ENCODE results near the gene PTPRO.

Gene PTPRO

GRCh38 chr12:15458008-15458407 lies 135.7 kb downstream of the PTPRO start:
- no peak for DNase-seq

DNA sequence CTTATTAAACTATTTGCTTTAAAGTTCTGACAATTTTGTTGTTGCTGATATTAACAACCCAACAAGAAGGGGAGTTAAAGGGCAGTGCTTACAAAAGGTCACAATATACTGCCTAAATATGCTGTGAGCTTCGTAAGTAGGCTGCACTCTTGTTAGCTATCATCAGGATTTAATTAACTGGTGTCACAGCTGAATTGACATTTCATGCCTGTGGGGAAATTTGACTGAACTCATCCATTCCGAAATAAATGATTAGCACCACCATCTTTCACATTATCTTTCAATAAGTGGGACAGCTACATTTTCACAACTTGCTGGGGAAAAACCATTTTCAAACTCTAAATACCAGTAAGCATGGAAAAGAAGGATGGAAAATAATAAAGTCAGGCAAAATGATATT lies 146.6 kb downstream of the PTPRO start:
- DNase-seq: no peak

- DNase-seq: no peak
Measured at GRCh38 chr12:15469356-15469755, 147.0 kb downstream of the PTPRO start.

DNA sequence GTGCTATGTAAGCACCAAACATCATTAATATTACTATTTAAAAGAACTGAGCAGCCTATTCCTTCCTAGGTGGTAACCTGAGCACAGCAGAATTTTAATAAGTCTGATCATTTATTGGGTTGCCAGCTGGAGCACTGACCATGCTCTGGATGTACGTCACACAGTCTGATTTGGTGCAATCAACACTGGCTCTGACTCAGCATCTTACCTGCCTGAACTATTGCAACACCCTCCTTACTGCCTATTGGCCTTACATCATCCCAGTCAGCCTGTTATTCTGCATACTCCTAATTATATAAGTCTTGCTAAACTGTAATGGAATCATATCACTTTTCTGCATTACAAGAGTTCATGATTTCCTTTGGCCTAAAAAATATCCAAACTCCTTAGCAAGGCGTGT lies 149.7 kb downstream of the PTPRO start:
- DNase-seq: no peak

DNA sequence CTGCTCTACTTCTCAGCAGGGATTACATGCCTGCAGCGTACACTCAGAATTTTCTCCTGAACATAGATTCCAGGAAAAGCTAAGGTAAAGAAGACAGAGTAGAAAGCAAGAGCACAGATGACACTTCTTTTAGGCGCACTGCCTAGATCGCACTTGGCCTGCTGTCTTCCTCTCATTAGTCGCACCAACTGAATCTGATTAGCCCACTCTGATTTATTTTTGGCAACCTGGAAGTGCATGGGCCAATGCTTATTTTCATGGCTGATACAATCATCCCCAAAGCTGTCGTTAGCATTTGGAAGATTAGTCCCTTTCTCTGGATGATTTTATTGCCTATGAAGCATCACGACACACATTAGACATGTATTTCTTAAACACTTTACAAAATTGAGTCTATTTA lies 152.5 kb downstream of the PTPRO start:
- no peak for DNase-seq

GRCh38 chr12:15477761-15478160 lies 155.5 kb downstream of the PTPRO start:
- no peak for DNase-seq

DNA sequence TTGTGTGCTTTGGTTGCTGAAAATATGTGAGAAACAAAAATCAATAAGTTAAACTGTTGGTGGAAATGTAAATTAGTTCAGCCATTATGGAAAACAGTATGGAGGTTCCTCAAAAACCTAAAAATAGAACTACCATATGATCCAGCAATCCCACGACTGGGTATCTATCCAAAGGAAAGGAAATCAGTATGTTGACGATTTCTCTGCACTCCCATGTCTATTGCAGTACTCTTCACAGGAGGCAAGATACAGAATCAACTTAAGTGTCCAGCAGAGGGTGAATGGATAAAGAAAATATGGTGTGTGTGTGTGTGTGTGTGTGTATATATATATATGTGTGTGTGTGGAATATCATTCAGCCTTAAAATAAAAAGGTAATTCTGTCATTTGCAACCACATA lies 159.5 kb downstream of the PTPRO start:
- no peak for DNase-seq

DNA sequence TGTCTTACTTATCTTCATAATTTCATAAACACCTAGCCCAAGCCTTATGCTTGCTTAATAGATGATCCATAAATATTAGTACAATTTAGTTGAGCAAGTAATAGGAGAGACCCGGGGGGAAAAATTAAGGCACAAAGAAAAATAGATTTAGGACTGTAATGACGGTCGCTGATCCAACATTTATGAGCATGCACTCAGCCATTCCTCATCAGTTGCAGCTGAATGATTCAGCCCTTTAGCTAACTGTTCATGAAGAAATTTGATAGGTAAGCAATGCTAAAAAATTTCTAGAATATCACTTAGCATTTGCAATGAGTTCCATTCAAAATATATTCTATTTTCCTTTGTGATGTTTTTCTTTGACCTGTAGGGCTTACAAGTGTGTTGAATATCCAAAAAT lies 163.2 kb downstream of the PTPRO start:
- DNase-seq: no peak

- DNase-seq: no peak
Measured at GRCh38 chr12:15486859-15487258, 164.6 kb downstream of the PTPRO start.

DNA sequence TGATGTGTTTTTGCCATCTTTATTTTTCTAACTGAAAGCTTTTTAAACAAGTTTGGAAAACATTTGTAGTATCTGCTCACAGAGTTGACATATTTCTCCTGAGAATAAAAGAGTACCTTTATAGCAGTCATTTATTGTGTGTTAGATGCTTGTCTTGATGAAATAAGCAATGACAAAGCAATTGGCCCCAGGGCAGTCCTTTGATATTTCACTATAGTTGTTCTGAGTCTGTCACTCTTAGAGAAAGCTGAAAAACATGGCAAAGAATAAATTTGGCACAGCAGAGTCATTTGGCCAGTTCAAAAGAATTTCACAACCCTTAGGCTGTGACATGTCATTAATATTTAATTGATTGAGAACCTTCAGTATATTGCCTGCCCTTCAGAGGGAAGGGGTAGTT lies 166.2 kb downstream of the PTPRO start:
- DNase-seq: no peak

- no peak for DNase-seq
Measured at GRCh38 chr12:15494329-15495046, 172.2 kb downstream of the PTPRO start.

DNA sequence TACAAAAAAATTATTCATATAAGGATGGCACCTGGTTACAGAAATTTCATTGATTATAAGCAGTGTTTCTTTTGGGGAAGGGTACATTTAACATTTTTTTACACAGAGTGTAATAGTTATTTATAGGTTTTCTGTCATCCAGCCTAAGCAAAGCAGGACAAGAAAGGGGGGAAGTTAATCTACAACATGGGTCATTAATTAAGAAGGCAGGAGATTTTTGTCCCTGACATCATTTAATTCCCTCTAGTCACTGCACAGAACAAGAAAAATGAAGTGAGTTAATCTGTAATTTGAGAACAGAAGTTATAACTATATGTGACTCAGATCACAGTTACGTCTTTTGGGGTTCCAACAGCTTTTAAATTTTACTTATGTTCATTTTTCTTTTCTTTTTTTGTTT lies 173.4 kb downstream of the PTPRO start:
- DNase-seq: no peak

DNA sequence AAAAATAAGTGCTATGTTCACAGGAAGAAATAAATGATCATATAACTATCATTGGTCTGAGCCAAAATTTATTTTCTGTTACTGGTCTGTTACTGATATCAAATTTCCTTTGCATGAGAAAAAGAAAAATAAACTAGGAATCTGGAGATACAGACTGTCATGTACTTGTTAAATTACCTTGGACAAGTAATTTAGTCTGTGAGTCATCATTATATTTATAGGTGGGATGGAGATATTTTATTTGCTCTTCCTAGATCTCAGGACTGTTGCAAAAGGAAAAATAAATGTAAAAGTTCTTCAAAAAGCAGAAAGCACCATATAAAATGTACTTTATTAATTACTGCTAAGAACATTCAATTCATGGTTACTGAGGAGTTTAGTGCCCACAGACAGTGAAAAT lies 174.4 kb downstream of the PTPRO start:
- DNase-seq: no peak

DNA sequence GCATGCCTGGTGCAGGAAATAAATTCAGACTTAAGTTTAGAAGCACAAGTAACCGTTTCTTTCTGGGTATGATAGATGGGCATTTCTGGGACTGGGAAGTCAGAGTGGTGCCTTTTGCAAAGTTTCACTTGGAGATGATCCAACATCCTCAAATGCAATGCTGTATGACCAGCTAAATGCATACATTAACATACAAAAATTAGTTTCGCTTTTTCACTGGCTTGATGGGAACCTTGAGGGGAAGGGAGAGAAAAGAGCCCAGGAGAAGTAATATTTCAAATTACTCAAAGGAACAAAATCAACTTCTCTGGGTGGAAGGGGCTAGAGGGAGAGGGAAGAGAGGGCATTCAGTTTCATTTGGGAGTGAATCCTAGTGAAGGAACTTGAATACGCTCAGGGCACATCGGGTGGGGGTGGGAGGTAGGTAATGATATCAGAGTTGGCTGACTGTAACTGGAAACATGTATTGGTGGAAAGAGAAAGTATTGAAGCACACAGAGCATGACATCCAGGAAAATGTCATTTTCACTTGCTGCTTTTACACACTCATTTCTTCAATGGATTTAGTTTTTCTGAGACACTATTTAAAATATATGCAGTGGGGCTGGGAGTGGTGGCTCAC lies 175.5 kb downstream of the PTPRO start:
- no peak for DNase-seq

DNA sequence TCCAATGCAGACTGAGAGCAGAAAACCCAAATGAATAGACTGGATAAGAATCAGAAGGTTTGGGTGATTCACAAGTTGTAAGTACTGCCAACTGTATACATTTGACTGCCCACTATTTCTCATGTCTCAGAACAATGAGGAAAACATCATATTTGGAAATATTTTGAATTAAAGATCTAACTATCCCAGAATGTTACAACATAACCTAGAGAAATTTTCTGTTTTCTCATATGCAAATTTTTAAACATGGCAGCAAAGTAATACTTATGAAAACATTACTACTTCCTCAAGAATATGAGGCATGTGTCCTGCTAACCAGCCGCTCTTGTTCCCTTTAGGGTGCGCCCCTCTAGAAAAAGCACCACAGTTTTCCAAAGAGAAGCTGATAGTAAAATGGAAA lies 179.9 kb downstream of the PTPRO start:
- DNase-seq: no peak

GRCh38 chr12:15505616-15506015 lies 183.3 kb downstream of the PTPRO start:
- DNase-seq: no peak

- DNase-seq: no peak
Measured at GRCh38 chr12:15515010-15515409, 192.7 kb downstream of the PTPRO start.

DNA sequence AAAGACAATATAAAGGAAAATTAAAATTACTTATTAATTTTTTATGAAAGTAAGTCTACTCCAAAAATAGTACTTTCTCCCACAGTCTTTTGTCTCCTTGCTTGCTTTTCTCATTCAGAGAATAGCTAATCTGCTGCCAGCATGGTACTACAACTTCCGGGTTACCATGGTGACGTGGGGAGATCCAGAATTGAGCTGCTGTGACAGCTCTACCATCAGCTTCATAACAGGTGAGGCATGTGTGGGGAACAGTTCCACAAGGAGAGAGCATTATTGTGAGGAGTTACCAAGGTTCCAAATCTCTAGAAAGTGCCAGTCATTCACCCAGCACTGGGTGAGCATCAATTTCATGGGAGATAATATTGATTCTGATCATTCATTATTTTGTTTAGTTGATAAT lies 197.8 kb downstream of the PTPRO start:
- no peak for DNase-seq

DNA sequence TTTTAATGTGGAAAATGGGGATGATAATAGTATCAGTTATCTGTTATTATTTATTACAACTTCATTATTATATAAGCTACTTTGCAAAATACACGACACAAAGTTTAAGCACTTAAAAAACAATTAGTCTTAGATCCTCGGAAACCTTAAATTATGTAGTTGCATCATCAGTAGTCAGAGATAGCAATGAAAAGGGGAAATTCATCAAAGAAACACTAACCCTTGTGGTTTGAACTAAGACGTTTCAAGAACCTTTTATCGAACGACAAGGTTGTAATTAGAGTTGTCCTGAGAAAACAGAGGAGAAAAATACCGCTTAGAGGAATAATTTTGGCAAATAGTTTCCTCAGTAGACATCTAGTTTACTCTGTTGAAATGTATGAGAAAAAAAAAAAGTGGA lies 198.5 kb downstream of the PTPRO start:
- DNase-seq: no peak

DNA sequence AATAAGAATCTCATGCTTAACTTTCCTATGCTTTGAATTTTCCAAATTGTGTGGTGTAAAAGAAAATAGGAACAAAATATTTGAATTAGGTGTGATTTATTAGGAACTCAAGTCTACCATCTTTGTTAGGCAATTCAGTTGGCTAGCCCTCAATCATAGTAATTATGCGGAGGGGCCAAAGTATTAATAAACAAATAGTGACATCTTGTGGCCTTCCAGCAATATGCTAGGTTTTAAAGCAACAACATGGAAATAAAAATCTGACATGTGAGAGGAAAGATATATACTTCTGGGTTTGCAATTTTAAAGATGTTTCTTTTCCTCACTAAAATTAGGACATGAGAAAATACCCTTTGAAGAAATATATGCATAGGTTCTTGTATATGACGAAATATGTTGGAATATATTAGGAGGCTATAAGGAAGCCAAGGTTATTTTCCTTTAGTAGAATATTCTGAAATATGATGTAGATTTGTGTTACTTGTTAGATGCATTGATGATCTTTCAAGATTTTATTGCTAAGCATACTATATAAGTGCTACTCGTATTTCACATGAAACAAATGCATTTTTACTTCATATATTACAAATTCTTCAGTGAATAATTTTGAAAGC lies 200.4 kb downstream of the PTPRO start:
- DNase-seq: no peak

DNA sequence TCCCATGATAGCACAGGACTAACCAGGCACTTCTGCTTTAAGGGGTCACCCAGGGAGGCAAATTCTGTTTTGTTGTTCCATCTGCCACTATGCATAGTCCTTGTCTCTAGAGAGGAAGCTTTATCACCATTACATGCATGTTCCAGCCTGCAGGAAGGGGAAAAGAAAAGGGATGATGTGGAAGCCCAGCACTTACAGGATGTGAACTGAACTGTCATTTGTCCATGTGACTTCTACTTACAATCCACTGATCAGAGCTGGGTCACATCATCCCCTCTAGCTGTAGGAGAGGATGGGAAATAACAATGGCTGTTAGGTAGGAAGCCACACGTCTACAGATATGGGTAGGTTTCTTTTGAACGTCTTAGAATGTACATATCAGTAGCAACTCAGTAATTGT lies 203.1 kb downstream of the PTPRO start:
- no peak for DNase-seq

DNA sequence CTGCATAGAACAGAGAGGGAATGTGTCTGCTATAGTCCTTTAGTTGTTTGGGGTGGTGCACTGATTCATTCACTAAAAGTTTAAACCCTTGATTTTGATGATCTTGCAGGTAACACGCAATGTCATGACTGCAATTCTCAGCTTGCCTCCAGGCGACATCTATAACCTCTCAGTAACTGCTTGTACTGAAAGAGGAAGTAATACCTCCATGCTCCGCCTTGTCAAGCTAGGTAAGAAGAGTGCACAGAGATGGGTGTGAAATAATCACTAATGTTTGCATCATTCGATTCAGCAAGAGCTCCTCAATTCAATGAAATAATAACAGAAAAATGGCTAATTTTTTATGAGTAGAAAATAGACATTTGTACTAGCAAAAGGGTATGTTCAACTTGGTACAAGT lies 203.7 kb downstream of the PTPRO start:
- no peak for DNase-seq

DNA sequence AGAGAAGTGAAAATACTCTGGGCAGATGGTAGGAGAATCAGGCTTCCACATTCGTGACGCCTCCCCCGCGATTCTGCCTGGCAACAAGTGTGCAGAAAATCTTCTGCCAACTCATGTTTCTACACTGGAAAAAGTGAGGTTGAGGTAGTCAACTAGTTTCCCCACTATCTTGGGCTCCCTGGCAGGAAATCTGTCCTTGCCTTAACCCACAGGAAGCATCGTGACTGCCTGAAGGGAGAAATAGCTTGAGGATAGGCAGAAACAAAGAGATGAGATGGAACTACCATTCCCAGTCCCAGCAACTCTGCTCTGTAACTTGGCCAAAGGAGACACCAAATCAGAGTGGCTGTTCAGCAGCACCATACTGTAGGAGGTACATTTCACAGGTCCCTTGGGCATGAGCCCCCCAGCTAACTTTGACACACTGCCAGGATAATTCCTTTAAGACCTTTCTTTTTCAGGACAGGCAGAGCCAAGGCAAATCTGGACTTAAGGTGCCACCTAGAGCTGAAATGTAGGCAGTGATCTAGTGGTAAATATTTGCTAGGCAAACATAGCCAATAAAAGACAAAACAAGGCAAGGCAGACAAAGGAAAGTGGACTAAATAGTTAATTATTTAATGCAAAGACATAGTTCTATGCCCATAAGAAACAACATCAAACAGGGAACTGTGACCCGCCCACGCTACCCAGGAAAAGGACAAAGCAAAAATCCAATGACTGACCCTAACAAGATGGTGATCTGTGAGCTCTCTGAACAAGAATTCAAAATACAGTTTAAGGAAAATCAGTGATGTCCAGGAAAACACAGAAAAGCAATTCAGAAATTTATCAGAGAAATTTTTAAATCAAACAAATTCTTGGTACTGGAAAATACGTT lies 205.1 kb downstream of the PTPRO start:
- no peak for DNase-seq

- no peak for DNase-seq
Measured at GRCh38 chr12:15528666-15529065, 206.4 kb downstream of the PTPRO start.
